T1000 (cell line): ENCODE data around the gene UBTD2.
"Not testable (repeated sequence)": the region's sequence is repeated elsewhere in the genome, so short reads cannot be mapped to it uniquely, and the experiment has no call there.

ENCODE experiments used
- DNase-seq: peaks from one replicate; lab custom pipeline; 2025; ENCODE audit warnings: mixed read lengths; lab: John Stamatoyannopoulos, UW

UBTD2 gene

GRCh38 chr5:172293054-172293744, 9.6 kb upstream of the UBTD2 start:
- DNase-seq: peak; percentile 23

GRCh38 chr5:172291837-172292236, 8.3 kb upstream of the UBTD2 start:
- not testable (repeated sequence) for DNase-seq

- DNase-seq: no peak
Measured at GRCh38 chr5:172288465-172288864, 4.9 kb upstream of the UBTD2 start.

GRCh38 chr5:172287140-172287539, 3.6 kb upstream of the UBTD2 start:
- DNase-seq: not testable (repeated sequence)

- DNase-seq: no peak
Measured at GRCh38 chr5:172285226-172286143, 1.9 kb upstream of the UBTD2 start.

GRCh38 chr5:172284611-172284980, 1.0 kb upstream of the UBTD2 start:
- DNase-seq: no peak

GRCh38 chr5:172283862-172284610, 472 bp upstream of the UBTD2 start:
- peak; percentile 86 for DNase-seq

GRCh38 chr5:172282272-172283019, 1.1 kb downstream of the UBTD2 start:
- no peak for DNase-seq

GRCh38 chr5:172281346-172281745, 2.2 kb downstream of the UBTD2 start:
- DNase-seq: no peak

GRCh38 chr5:172280929-172281328, 2.6 kb downstream of the UBTD2 start:
- no peak for DNase-seq

GRCh38 chr5:172280317-172280716, 3.2 kb downstream of the UBTD2 start:
- DNase-seq: no peak

GRCh38 chr5:172278356-172278755, 5.2 kb downstream of the UBTD2 start:
- DNase-seq: no peak

GRCh38 chr5:172276214-172276613, 7.3 kb downstream of the UBTD2 start:
- no peak for DNase-seq

- DNase-seq: no peak
Measured at GRCh38 chr5:172274951-172275753, 8.4 kb downstream of the UBTD2 start.

GRCh38 chr5:172267943-172268342, 15.6 kb downstream of the UBTD2 start:
- DNase-seq: no peak

- no peak for DNase-seq
Measured at GRCh38 chr5:172266676-172267092, 16.9 kb downstream of the UBTD2 start.

GRCh38 chr5:172266071-172266675, 17.4 kb downstream of the UBTD2 start:
- DNase-seq: no peak

- no peak for DNase-seq
Measured at GRCh38 chr5:172264815-172265395, 18.7 kb downstream of the UBTD2 start.

GRCh38 chr5:172255444-172255843, 28.1 kb downstream of the UBTD2 start:
- no peak for DNase-seq

- DNase-seq: no peak
Measured at GRCh38 chr5:172252501-172252900, 31.1 kb downstream of the UBTD2 start.
